ENCODE measurements around the gene CHRNA4.

The CHRNA4 gene

GRCh38 chr20:63312690-63313348 is 48.3 kb downstream of the CHRNA4 start:
- no peak overlapping the region for H3K4me3 ChIP-seq (ENCODE audit: low read depth, low read length)
- no peak for TF ChIP-seq POLR2A (IDR thresholded peaks at IDR 0.05; ENCODE audit: extremely low read depth, insufficient read length)
- DNase-seq (ENCODE audit: low read depth) = no peak

GRCh38 chr20:63312273-63312672 is 48.9 kb downstream of the CHRNA4 start:
- TF ChIP-seq CTCF (IDR thresholded peaks at IDR 0.05; ENCODE audit: low read depth, low read length) = no peak
- TF ChIP-seq MYC (IDR thresholded peaks at IDR 0.05; ENCODE audit: low read depth, low read length) = no peak
- no peak for TF ChIP-seq MAX (IDR thresholded peaks at IDR 0.05; ENCODE audit: low read depth, low read length)
- no peak for TF ChIP-seq POLR2A (IDR thresholded peaks at IDR 0.05; ENCODE audit: extremely low read depth, insufficient read length)
- no peak overlapping the region for H3K4me3 ChIP-seq (ENCODE audit: low read depth, low read length)
- DNase-seq (ENCODE audit: low read depth) = no peak

- TF ChIP-seq CTCF (IDR thresholded peaks at IDR 0.05; ENCODE audit: low read depth, low read length) (no peak), MYC (IDR thresholded peaks at IDR 0.05; ENCODE audit: low read depth, low read length) (no peak), MAX (IDR thresholded peaks at IDR 0.05; ENCODE audit: low read depth, low read length) (no peak), POLR2A (IDR thresholded peaks at IDR 0.05; ENCODE audit: extremely low read depth, insufficient read length) (no peak)
- DNase-seq (ENCODE audit: low read depth) = no peak
- no peak overlapping the region for H3K4me3 ChIP-seq (ENCODE audit: low read depth, low read length)
Measured at GRCh38 chr20:63311833-63312243, 49.3 kb downstream of the CHRNA4 start.

GRCh38 chr20:63311186-63311832 is 49.8 kb downstream of the CHRNA4 start:
- TF ChIP-seq MYC (IDR thresholded peaks at IDR 0.05; ENCODE audit: low read depth, low read length) (no peak), CTCF (IDR thresholded peaks at IDR 0.05; ENCODE audit: low read depth, low read length) (no peak), MAX (IDR thresholded peaks at IDR 0.05; ENCODE audit: low read depth, low read length) (no peak), POLR2A (IDR thresholded peaks at IDR 0.05; ENCODE audit: extremely low read depth, insufficient read length) (no peak)
- DNase-seq (ENCODE audit: low read depth) = no peak
- H3K4me3 ChIP-seq (ENCODE audit: low read depth, low read length) = no peak overlapping the region

- TF ChIP-seq POLR2A (IDR thresholded peaks at IDR 0.05; ENCODE audit: extremely low read depth, insufficient read length) (no peak), CTCF (IDR thresholded peaks at IDR 0.05; ENCODE audit: low read depth, low read length) (no peak), MYC (IDR thresholded peaks at IDR 0.05; ENCODE audit: low read depth, low read length) (no peak), MAX (IDR thresholded peaks at IDR 0.05; ENCODE audit: low read depth, low read length) (no peak)
- no peak for DNase-seq (ENCODE audit: low read depth)
- no peak overlapping the region for H3K4me3 ChIP-seq (ENCODE audit: low read depth, low read length)
Measured at GRCh38 chr20:63310265-63310991, 50.7 kb downstream of the CHRNA4 start.
